Peyer's patch (tissue), 4 donors: ENCODE measurements around the gene UBXN6.

Experiments
- POLR2A ChIP-seq, 2 donors: fragments of 450-650 bp; IDR thresholded peaks; one replicate each; pipeline ENCODE4 v1.5.1; 2017; ENCODE audit warnings: antibody characterized with exemption in 2 of 2, mild to moderate bottlenecking in 2 of 2, moderate library complexity in 2 of 2
- TF ChIP-seq, protein P1 (sequence below), 6 experiments: fragments of 450-650 bp in 4 of 6; fragments of 200-600 bp in 2 of 6; sonication (generic) in 1 of 6; IDR thresholded peaks; one replicate each; pipeline ENCODE4 v1.5.1; 2017 to 2019; ENCODE audit warnings: antibody characterized with exemption in 6 of 6, mild to moderate bottlenecking in 3 of 6, moderate library complexity in 1 of 6

DNA sequence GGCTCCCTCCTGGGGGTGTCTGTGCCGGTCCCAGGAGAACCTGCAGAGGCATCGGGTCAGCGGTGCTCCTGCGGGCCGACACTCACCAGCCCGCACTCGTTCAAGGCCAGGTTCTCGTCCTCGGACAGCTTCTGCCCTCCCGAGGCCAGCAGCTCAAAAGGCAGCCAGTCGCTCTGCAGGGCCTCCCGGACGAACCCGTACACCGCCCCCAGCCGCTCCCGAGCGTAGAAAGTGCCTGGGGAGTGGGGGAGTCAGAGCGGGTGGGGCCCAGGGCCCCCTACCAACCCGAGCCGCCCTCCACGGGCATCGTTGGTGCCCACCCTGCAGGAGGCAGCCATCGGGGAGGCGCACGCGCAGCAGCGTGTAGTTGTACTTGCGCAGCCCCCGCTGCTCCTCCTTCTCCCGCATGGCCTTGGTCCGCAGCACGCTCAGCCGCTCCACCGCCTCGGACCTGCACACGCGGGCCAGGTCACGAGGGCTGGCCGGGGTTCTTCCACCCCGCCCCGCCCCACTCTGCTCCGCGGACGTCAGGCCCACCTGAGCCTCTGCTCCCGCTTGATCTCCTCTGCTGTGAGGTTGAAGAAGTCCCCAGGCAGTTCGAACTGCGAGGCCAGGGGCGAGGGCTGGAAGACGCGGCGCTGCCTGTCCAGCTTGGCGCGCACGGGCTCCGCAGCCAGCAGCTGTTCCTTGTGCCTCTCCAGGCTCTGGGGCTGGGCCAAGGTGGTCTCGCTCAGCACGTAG, 11.5 kb downstream of the UBXN6 start:
- TF ChIP-seq POLR2A (IDR thresholded peaks at IDR 0.05) = no peak
- TF ChIP-seq, protein P1, sequence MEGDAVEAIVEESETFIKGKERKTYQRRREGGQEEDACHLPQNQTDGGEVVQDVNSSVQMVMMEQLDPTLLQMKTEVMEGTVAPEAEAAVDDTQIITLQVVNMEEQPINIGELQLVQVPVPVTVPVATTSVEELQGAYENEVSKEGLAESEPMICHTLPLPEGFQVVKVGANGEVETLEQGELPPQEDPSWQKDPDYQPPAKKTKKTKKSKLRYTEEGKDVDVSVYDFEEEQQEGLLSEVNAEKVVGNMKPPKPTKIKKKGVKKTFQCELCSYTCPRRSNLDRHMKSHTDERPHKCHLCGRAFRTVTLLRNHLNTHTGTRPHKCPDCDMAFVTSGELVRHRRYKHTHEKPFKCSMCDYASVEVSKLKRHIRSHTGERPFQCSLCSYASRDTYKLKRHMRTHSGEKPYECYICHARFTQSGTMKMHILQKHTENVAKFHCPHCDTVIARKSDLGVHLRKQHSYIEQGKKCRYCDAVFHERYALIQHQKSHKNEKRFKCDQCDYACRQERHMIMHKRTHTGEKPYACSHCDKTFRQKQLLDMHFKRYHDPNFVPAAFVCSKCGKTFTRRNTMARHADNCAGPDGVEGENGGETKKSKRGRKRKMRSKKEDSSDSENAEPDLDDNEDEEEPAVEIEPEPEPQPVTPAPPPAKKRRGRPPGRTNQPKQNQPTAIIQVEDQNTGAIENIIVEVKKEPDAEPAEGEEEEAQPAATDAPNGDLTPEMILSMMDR (IDR thresholded peaks at IDR 0.05) = no peak
